Measurements from ENCODE around the gene C11orf65.

Gene C11orf65, protein sequence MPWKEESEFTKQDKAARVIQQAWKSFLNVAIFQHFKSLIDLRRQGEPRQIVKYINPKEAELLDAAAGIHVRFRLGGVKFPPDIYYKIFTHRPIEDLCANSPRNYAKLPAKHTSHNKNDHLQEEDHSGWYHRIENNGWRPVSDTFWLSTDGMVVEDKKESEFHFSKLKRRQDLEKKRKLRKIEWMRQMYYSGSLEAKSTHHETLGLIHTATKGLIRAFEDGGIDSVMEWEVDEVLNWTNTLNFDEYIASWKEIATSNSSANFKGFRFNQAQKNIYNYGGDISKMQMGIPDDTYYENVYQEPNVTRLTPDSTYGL

DNA sequence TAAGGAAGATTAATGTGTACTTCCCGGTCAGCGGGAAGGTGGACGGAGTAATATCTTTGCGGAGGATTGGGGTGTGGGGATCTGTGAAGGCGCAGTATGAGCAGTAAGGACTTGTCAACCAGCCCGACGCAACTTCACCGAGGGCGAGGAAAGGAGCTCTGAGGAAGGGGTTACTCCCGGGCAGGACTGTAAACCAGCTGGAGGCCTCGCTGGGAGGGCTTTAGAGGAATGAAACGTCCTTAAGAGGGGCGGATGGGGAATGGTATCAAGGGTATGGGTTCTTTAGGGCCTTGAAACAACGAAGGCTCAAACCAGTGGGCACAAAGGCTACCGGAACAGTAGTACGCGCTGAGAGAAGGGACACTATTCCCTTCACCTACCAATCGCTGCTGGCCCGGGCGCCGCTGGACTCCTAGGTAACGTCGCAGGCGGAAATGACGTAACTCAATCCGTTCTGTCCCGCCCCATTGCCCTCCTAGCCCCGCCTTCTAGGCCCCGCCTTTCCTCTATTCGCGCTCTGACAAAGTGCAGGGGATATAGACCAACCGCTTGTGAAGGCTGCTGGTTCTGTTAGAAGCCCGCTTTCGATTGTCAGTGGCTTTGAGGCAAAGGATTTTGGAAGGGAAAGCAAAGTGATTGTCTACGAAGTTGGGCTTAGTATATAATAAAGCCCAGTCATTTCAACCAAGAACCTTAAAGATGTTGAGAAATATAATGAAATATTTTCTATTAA lies at the start of gene C11orf65:
Gene C11orf65, minus strand, starts transcription at position 439 of the 733 bp plus-strand sequence. CDS start 5,970 bp downstream, outside the sequence.
- peak; percentile 100 for DNase-seq

- no peak for DNase-seq
Observed at GRCh38 chr11:108516125-108516524, 48.8 kb upstream of the C11orf65 start.

GRCh38 chr11:108512708-108513107 lies 45.4 kb upstream of the C11orf65 start:
- DNase-seq = no peak

DNA sequence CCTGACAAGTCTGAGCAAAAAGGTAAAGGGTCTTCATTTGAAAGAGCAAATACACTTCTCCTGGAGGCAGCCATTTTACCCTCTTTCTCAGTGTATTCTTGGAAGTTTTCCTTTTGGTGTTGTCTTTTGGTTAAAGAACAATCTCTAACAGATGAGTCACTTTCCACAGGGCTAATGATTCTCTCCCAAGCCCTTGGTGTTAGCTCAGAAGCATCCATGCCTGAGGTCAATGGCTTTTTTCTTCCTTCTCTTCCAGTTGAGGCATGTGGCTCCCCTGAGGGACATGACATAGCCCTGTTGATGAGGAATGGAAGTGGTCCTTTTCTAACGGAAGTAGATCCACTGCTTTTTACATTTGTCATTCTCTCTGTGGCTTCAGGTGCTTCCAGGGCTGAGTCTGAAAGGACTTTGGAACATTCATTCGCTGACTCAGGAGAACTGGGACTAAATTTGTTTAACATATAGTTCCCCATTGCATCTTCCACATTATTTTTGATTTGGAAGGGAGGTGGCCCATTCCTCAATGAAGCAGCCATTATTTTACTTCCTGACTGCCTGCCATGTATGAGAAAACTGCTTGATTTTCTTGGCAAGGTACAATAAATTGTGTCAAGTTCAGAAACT lies 44.6 kb upstream of the C11orf65 start:
- no peak for DNase-seq

DNA sequence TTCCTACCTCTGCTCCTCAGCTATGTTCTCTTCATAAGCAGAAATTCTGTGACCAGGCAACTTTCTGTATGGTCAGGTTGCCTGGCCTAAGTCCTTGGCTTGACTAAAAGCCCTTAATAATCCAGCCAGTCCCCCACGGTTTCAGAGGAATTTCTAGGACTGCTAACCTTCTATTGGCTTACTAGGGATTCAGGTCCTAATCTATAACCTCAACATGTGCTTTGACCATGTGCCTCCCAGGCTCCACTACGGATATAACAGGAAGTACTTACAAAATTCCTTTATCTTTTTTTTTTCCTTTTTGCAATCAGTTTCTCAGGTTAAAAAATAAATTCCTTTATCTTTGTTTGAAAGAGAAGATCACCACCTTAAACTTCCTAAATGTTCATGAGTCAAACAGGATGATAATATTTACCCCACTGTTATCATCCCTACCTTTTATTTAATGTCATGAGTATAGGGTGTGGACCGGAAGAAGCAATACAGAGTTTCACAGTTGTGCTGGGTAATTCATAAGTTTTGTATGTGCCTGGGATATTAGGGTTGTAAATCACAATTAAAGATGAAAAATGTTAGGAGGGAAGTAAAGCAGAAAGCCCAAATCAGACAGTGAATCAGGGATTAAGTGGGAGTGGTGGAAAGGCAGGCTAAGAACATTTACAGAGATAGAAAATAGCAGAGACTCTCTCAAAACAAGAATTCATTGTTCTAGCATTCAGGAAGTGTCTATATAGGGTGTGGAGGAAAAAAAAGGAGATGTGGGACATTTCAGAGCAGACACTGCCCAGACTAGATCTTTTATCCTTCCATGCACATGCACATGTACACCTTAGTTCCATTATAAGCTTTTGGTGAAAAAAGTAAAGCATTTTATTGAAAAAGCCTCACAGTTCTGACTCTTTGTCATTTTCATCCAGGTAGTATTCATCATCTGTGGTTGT lies 41.6 kb upstream of the C11orf65 start:
- no peak for DNase-seq

- DNase-seq = no peak
Observed at GRCh38 chr11:108501396-108501795, 34.1 kb upstream of the C11orf65 start.

DNA sequence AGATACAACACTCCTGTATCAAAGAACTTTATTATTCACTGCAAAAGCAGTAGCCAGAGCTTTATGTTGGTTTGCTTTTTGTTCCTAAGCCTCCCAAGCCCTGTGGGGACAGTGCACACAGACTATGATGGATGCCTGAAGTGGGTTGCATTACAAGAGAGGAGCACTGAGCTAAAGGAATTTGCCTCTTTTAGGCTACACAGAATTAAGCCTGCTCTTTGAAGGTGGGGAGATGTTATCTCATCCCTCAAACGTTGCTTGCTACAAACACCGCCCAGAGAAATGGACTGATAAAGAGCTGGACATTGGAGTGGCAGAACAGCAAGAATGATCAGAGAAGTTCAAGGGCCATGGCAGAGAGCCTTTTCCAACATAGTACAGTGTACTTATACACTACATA lies 33.4 kb upstream of the C11orf65 start:
- no peak for DNase-seq

DNA sequence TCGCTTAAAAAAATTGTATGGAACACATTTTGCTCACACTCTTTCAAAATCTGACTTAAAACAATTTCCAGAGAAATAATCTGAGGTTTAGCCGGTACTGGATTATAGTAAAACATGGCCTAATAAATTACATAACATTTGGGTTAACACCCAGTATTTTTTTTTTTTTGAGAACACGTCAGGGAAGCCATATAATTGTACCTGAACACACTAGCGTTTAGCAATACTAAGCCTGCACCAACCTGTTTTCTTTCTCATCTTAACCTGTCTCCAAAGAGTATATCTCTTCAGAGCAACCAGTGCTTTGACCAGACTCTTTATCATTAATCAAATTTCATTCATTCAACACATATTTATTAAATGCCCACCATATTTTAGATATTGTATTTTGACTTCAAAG lies 32.8 kb upstream of the C11orf65 start:
- no peak for DNase-seq

GRCh38 chr11:108498816-108499408 lies 31.6 kb upstream of the C11orf65 start:
- no peak for DNase-seq

DNA sequence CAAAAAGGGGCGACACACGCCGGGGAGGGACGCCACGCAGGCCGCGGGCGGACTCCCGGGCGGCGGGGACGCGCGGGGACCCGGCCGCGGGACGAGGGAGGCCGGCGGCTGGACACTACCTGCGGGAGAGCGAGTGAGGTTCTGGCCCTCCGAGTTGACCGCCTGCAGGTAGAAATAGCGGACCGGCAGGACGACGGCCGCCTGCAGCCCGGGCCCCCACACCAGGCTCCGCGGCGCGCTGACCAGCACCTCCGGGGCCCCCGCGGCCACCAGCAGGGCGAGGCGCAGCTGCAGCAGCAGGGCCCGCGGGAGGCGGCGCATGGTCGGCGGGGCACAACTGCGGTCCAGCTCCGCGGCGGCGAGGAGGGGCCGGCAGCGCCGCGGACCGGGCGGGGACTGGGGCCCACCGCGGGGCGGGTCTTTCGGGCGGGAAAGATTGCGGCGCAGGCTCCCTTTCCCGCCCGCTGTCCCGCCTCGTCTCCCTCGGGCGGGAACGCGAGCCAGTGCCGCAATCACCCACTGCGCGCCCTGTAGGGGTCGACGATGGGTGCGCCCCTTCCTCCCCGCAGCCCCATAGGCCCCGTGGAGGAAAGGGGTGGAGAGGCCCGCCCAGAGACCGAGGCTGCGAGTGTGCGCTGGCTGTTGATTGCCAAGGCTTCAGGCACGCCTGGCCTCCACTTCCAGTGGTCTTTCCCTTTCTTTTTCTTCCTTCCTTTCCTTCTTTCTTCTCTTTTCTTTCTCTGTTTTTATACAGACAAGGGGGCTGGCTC lies 30.9 kb upstream of the C11orf65 start, which contains the start of gene POGLUT3:
Gene POGLUT3, minus strand, starts transcription at position 339 of the 770 bp plus-strand sequence. Its CDS starts 18 bp downstream, at position 321.
- DNase-seq = peak; percentile 86

- peak; percentile 95 for DNase-seq
Observed at GRCh38 chr11:108497317-108498045, 30.2 kb upstream of the C11orf65 start.

GRCh38 chr11:108496643-108497256 lies 29.4 kb upstream of the C11orf65 start:
- no peak for DNase-seq

- DNase-seq = no peak
Observed at GRCh38 chr11:108495326-108495725, 28.0 kb upstream of the C11orf65 start.

DNA sequence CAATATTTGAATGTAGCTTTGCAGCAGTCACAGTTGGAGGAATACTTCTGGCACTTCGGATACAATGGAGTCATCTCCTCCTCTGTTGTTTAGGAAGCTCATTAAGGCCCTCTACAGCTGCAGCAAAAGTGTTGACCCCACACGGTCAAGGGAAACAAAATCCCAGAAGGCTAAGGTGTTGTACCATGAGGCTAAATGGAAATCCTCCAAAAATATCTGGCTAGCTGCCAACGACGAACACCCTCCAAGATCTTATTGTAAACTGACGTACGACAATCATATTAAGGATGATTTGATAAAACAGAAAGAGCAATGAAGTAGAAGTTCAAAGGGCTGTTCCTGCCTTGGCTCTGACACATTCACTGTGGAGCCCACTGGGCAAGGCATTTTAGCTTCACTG lies 26.9 kb upstream of the C11orf65 start:
- peak; percentile 63 for DNase-seq

DNA sequence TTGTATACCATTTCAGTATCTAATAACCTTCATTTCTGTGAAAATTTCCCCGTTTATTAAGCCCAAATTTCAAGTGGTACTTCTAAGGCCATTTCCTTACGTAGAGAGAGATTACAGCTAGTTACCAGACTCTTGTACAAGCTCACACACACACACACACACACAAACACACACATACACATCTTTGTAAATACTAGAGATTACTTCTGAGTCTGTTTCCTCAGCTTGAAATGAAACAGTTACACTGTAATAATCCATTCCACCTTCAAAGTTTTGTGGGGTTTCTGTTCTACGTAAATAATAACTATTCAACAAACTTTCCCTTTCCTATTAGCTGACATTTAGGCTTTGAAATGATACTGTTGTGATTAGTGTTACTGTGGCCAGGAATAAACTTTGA lies 24.6 kb upstream of the C11orf65 start:
- no peak for DNase-seq

- no peak for DNase-seq
Observed at GRCh38 chr11:108486828-108487227, 19.5 kb upstream of the C11orf65 start.

GRCh38 chr11:108486331-108486730 lies 19.0 kb upstream of the C11orf65 start:
- no peak for DNase-seq

GRCh38 chr11:108483163-108483562 lies 15.8 kb upstream of the C11orf65 start:
- no peak for DNase-seq

DNA sequence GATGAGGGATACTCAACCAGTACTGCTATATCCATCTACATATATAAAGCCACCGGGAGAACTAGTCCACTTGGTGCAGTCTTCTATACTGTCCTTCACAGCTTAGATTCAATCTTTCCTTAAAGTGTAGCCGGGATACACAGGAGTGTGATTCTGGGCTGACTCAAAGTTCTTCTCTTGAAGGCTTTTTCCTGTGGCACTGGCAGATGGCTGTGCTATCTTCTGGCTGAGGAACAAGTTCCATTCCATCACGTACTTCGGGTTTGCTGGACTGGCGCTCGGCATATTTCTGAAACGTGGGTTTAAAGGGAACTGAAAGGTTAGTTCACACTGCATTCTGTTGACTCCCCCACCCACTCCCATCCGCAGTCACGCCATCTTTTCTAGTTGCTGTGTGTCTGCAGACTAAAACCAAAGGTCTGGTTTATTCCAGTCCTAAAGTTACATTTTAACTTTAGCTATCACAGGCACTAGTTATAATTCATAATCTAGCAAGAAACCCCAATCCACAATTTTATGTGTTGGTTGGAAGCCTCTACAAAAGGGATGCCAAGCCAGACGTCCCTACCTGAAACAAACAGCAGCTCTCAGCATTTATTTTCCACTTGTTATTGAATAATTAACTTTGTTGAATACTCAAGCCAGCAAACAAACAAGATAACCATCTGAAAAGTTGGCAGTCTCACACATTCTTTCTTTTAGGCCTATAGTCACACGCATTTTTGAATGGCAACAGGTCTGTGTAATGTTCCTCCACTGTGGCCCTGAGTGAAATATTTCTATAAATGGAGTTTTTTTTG lies 7.5 kb upstream of the C11orf65 start:
- DNase-seq = no peak
